ENCODE results near the gene PTRH2.
A peak's percentile ranks its signal among the peaks of the same experiment; 100 is the strongest.
"Not testable (repeated sequence)": the region's sequence is repeated elsewhere in the genome, so short reads cannot be mapped to it uniquely, and the experiment has no call there.

PTRH2 gene

GRCh38 chr17:59707149-59707970, at the start of gene PTRH2, which contains the start of gene VMP1:
Gene PTRH2 (minus strand): TSS chr17:59707430. CDS start chr17:59697978, 9,452 bp downstream.
Gene VMP1 (plus strand): TSS chr17:59707654. CDS start chr17:59731447, 23,793 bp downstream.
- peak; percentile 100 for DNase-seq

GRCh38 chr17:59756236-59756818, 49.1 kb upstream of the PTRH2 start:
- DNase-seq, result peak; percentile 95

GRCh38 chr17:59755069-59755468, 47.8 kb upstream of the PTRH2 start:
- DNase-seq, result not testable (repeated sequence)

GRCh38 chr17:59754552-59754951, 47.3 kb upstream of the PTRH2 start:
- DNase-seq, result peak; percentile 99

- DNase-seq, result peak; percentile 90
These were observed 46.6 kb upstream of the PTRH2 start for GRCh38 chr17:59753522-59754467.

- no peak for DNase-seq
These were observed 45.7 kb upstream of the PTRH2 start for GRCh38 chr17:59752922-59753321.

- peak; percentile 35 for DNase-seq
These were observed 45.2 kb upstream of the PTRH2 start for GRCh38 chr17:59752446-59752845.

GRCh38 chr17:59751955-59752413, 44.8 kb upstream of the PTRH2 start:
- no peak for DNase-seq

- DNase-seq, result no peak
These were observed 41.4 kb upstream of the PTRH2 start for GRCh38 chr17:59748591-59748990.

GRCh38 chr17:59746849-59747445, 39.7 kb upstream of the PTRH2 start:
- peak; percentile 56 for DNase-seq

GRCh38 chr17:59745040-59745439, 37.8 kb upstream of the PTRH2 start:
- no peak for DNase-seq

GRCh38 chr17:59743842-59744241, 36.6 kb upstream of the PTRH2 start:
- DNase-seq, result no peak

GRCh38 chr17:59737324-59737723, 30.1 kb upstream of the PTRH2 start:
- no peak for DNase-seq

- no peak for DNase-seq
These were observed 27.0 kb upstream of the PTRH2 start for GRCh38 chr17:59734226-59734625.

GRCh38 chr17:59733697-59734096, 26.5 kb upstream of the PTRH2 start:
- no peak for DNase-seq

GRCh38 chr17:59730268-59730834, 23.1 kb upstream of the PTRH2 start:
- no peak for DNase-seq

- no peak for DNase-seq
These were observed 20.7 kb upstream of the PTRH2 start for GRCh38 chr17:59727817-59728533.

- DNase-seq, result no peak
These were observed 18.5 kb upstream of the PTRH2 start for GRCh38 chr17:59725691-59726090.

GRCh38 chr17:59723607-59724006, 16.4 kb upstream of the PTRH2 start:
- DNase-seq, result no peak

- DNase-seq, result no peak
These were observed 15.8 kb upstream of the PTRH2 start for GRCh38 chr17:59723041-59723440.

GRCh38 chr17:59722623-59723022, 15.4 kb upstream of the PTRH2 start:
- DNase-seq, result no peak

- DNase-seq, result no peak
These were observed 12.3 kb upstream of the PTRH2 start for GRCh38 chr17:59719526-59719925.

All from fibroblast of skin of right quadriceps (primary cell).